ENCODE measurements around the gene SAT1.
"Not testable (repeated sequence)": the region's sequence is repeated elsewhere in the genome, so short reads cannot be mapped to it uniquely, and the experiment has no call there.

Gene SAT1

GRCh38 chrX:23782863-23783588 is at the start of gene SAT1:
SAT1 (plus strand) TSS chrX:23783173; CDS start chrX:23783352, 179 bp downstream.
- in situ Hi-C loops (cut with MboI; ENCODE audit: low pct_unique_long_range_greater_than_20kb, low sequenced_read_pairs), result no loop called here
- DNase-seq, result peak; percentile 99

DNA sequence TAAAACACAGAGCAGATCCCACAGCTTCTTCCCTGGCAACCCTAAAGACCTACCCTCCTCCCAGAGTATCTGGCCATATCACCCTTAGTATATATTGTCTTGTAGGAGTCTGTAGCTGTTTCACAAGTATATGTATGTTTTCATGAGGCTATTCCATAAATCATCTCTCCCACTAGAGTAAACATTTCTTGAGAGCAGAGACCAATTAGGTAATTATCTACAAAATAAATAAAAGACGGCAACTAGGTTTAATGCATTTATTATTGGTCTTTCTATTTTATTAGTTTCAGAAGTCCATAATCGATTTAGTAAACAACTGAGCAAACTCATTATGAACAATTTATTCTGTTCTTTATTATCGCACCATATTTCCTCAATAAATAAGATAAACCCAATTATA is 46.9 kb upstream of the SAT1 start:
- in situ Hi-C loops (cut with MboI; ENCODE audit: low pct_unique_long_range_greater_than_20kb, low sequenced_read_pairs), result no loop called here
- no peak for DNase-seq

GRCh38 chrX:23737413-23737812 is 45.6 kb upstream of the SAT1 start:
- in situ Hi-C loops (cut with MboI; ENCODE audit: low pct_unique_long_range_greater_than_20kb, low sequenced_read_pairs), result no loop called here
- no peak for DNase-seq

GRCh38 chrX:23742174-23742696 is 40.7 kb upstream of the SAT1 start:
- DNase-seq, result peak; percentile 49
- in situ Hi-C loops (cut with MboI; ENCODE audit: low pct_unique_long_range_greater_than_20kb, low sequenced_read_pairs), result no loop called here

- in situ Hi-C loops (cut with MboI; ENCODE audit: low pct_unique_long_range_greater_than_20kb, low sequenced_read_pairs), result no loop called here
- DNase-seq, result peak; percentile 94
Observed at GRCh38 chrX:23742697-23743622, 40.0 kb upstream of the SAT1 start, which contains the start of gene ACOT9. ACOT9 (minus strand) TSS chrX:23743276; CDS start chrX:23743144, 132 bp downstream.

DNA sequence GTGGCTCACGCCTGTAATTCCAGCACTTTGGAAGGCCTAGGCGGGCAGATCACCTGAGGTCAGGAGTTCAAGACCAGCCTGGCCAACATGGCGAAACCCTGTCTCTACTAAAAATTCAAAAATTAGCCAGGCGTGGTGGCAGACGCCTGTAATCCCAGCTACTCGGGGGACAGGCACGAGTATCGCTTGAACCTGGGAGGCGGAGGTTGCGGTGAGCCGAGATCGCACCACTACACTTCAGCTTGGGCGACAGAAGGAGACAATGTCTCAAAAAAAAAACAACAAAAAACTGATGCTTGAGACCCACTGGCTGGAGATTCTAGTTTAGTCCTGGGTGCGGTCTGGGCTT is 39.4 kb upstream of the SAT1 start:
- DNase-seq; in situ Hi-C loops (cut with MboI; ENCODE audit: low pct_unique_long_range_greater_than_20kb, low sequenced_read_pairs): not testable (repeated sequence)

DNA sequence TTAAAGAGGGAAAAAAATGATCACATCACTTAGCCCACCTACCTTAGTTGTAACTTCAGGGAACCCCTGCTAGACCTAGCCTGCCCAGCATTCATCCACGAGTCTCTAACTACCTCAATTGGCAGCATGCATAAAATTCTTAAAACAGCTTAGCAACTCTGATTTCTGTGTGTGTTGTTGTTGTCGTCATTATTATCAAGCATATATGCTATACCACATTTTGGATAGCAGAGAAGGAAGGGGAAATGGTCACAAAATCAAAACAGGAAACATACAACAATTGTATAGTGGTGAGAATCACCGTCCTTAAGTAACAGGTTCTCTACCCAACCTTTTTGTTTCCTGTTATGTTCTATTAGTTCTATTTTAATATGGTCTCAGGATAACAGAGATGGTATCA is 37.2 kb upstream of the SAT1 start:
- DNase-seq, result peak; percentile 28
- in situ Hi-C loops (cut with MboI; ENCODE audit: low pct_unique_long_range_greater_than_20kb, low sequenced_read_pairs), result no loop called here

DNA sequence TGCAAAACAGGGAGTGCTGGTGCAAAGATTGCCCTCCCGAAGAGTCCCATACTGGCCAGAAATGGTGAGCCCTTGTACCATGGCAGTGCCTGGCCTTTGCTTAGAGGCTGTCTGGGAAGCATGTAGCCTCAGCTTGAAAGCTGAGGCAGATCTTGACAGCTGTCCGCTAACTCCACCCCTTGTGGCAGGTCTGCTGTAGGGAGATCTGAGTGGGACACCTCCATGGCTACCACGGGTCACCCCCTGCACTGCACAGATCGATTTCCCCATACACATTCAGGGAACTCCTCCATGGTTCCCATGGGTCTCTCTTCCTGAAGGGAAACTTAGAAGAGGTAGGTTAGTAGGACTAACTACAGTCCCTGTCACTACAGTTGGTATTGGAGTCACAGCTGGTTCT is 33.8 kb upstream of the SAT1 start:
- no peak for DNase-seq
- in situ Hi-C loops (cut with MboI; ENCODE audit: low pct_unique_long_range_greater_than_20kb, low sequenced_read_pairs), result no loop called here

GRCh38 chrX:23749576-23749975 is 33.4 kb upstream of the SAT1 start:
- in situ Hi-C loops (cut with MboI; ENCODE audit: low pct_unique_long_range_greater_than_20kb, low sequenced_read_pairs), result no loop called here
- no peak for DNase-seq

DNA sequence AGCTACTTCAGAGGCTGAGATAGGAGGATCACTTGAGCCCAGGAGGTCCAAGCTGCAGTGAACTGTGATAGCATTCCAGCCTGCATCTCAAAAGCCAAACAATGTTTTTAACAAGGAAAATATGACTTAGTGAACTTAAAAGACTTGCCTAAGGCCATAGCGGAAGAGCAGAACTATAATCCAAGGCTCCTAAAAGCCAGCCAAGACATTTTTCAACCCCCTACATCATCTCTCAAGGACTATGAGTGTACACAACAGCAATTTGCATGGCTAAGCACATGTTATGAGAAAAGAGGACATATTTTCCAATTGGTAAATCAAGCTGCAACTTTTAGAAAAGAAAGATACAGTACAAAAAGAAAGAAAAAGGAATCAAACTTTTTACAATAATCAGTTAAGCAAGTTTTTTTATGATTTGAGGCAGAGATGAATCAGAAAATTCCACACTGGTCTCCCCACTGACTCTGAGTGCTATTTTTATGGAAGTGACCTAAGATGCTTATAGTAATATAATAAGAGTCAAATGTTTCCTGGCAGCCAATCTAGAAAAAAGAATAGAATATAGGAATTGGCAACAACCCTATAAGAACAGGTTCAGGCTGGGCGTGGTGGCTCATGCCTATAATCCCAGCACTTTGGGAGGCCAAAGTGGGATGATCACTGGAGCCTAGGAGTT is 30.1 kb upstream of the SAT1 start:
- DNase-seq, result no peak
- in situ Hi-C loops (cut with MboI; ENCODE audit: low pct_unique_long_range_greater_than_20kb, low sequenced_read_pairs), result no loop called here

DNA sequence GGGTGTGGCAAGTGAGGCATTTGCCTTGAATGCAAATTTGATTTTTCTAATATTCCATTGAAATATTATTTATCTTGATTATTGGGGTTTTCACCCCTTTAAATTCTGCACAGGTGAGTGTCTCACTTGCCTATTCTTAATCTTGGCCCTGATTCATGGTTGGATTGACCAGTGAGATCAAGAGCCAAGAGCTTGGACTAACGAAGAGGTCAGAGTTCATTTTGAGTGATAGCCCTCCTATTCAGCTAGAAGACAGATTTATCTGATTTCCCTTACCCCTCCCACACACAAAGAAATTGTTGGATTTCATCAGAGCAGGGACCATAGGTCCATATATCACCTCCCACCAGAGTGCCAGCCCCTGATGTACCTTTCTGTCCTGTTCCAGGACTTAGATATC is 28.3 kb upstream of the SAT1 start:
- DNase-seq, result no peak
- in situ Hi-C loops (cut with MboI; ENCODE audit: low pct_unique_long_range_greater_than_20kb, low sequenced_read_pairs), result no loop called here

DNA sequence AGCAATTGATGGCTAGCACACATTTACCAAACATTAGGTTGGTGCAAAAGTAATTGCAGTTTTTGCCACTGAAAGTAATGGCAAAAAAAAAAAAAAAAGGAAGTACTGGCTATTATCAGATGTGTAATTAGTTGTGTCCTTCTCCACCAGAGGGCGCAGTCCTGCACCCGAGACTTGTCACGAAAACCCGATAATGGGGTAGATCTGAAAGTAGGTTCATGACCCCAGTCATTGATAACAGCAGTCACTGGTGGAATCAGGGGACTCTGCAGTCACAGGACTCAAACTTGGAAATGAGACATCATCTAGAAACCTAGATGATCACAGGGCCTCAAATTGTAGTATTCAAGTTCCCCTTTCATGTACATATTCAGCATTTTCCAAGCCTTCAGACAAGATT is 26.8 kb upstream of the SAT1 start:
- in situ Hi-C loops (cut with MboI; ENCODE audit: low pct_unique_long_range_greater_than_20kb, low sequenced_read_pairs), result no loop called here
- DNase-seq, result peak; percentile 85

GRCh38 chrX:23759821-23760220 is 23.2 kb upstream of the SAT1 start:
- no peak for DNase-seq
- in situ Hi-C loops (cut with MboI; ENCODE audit: low pct_unique_long_range_greater_than_20kb, low sequenced_read_pairs), result no loop called here

- in situ Hi-C loops (cut with MboI; ENCODE audit: low pct_unique_long_range_greater_than_20kb, low sequenced_read_pairs), result no loop called here
- no peak for DNase-seq
Observed at GRCh38 chrX:23764188-23764984, 18.6 kb upstream of the SAT1 start.

- in situ Hi-C loops (cut with MboI; ENCODE audit: low pct_unique_long_range_greater_than_20kb, low sequenced_read_pairs), result no loop called here
- DNase-seq, result no peak
Observed at GRCh38 chrX:23765449-23765848, 17.5 kb upstream of the SAT1 start.

GRCh38 chrX:23765868-23766267 is 17.1 kb upstream of the SAT1 start:
- no peak for DNase-seq
- in situ Hi-C loops (cut with MboI; ENCODE audit: low pct_unique_long_range_greater_than_20kb, low sequenced_read_pairs), result no loop called here

GRCh38 chrX:23766650-23767551 is 16.1 kb upstream of the SAT1 start:
- in situ Hi-C loops (cut with MboI; ENCODE audit: low pct_unique_long_range_greater_than_20kb, low sequenced_read_pairs), result no loop called here
- no peak for DNase-seq

DNA sequence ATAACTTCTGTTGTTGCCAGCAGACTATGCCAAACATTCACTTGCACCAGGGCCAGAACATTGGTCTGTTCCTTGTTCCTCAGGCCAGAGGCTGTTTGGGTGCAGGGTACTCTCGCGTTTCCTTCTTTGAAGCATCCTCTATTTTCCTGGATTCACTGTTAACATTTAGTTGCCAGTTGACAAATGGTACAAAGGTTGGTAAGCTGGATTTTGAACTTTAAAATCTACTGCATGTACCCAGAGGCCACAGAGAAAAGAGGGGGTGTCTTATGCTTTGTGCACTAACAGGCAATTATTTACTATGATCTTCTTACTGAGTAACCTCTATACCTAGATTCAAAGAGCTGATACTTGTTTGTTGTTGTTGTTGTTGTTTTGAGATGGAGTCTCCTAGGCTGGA is 12.8 kb upstream of the SAT1 start:
- DNase-seq, result no peak

More for the DNA sequence above, 12.8 kb upstream of the SAT1 start:
- in situ Hi-C loops (cut with MboI; ENCODE audit: low pct_unique_long_range_greater_than_20kb, low sequenced_read_pairs), result no loop called here
